Neural progenitor cell (in vitro differentiated cells): ENCODE results near the gene NIT1. TPM values are rescaled to one million over a fixed set of nuclear protein-coding genes. Genes with fewer than 3 reads are reported as not detected.

Source experiments
- DNase-seq: peaks from one replicate; pipeline ENCODE4 v3.0.0-alpha.2; 2016; ENCODE audit warnings: low spot score
- H2AFZ ChIP-seq: fragments of 200-600 bp; sonication (generic); replicated peaks from 2 replicates; pipeline ENCODE4 v1.6.1; 2016; ENCODE audit warnings: antibody characterized with exemption
- H3F3A ChIP-seq: fragments of 200-600 bp; sonication (generic); 2 replicates; pipeline ENCODE4 v1.6.1; 2016; ENCODE audit warnings: antibody characterized with exemption, low read depth
- H3K27ac ChIP-seq: fragments of 200-600 bp; sonication (generic); 2 replicates; pipeline ENCODE4 v1.5.1; 2016; ENCODE audit warnings: mild to moderate bottlenecking
- H3K27me3 ChIP-seq: fragments of 200-600 bp; sonication (generic); 2 replicates; pipeline ENCODE4 v1.6.1; 2016; ENCODE audit warnings: mild to moderate bottlenecking, moderate library complexity
- H3K36me3 ChIP-seq: fragments of 200-600 bp; sonication (generic); 2 replicates; pipeline ENCODE4 v1.5.1; 2016
- H3K4me1 ChIP-seq: fragments of 200-600 bp; sonication (generic); 2 replicates; pipeline ENCODE4 v1.6.1; 2016; ENCODE audit warnings: mixed run types
- H3K4me2 ChIP-seq: fragments of 200-600 bp; sonication (generic); 2 replicates; pipeline ENCODE4 v1.6.1; 2016
- H3K4me3 ChIP-seq: fragments of 200-600 bp; sonication (generic); 2 replicates; pipeline ENCODE4 v1.5.1; 2016
- H3K79me2 ChIP-seq: fragments of 200-600 bp; sonication (generic); 2 replicates; pipeline ENCODE4 v1.6.1; 2016; ENCODE audit warnings: low read depth
- H3K9ac ChIP-seq: fragments of 200-600 bp; sonication (generic); 2 replicates; pipeline ENCODE4 v1.6.1; 2016
- H3K9me3 ChIP-seq: fragments of 200-600 bp; sonication (generic); 2 replicates; pipeline ENCODE4 v1.5.1; 2016; ENCODE audit warnings: low read depth
- H4K20me1 ChIP-seq: fragments of 200-600 bp; sonication (generic); 2 replicates; pipeline ENCODE4 v1.6.1; 2016; ENCODE audit warnings: low read depth
- H3K27ac Mint-ChIP-seq: 3 replicates; pipeline ENCODE4 v1.8.0; 2021; ENCODE audit warnings: mixed read lengths
- H3K27me3 Mint-ChIP-seq: 2 replicates; pipeline ENCODE4 v1.8.0; 2022; ENCODE audit warnings: low read depth, mild to moderate bottlenecking, inconsistent platforms, moderate library complexity, mixed read lengths; ENCODE audit not compliant: insufficient read depth
- H3K36me3 Mint-ChIP-seq: 3 replicates; pipeline ENCODE4 v1.8.0; 2021; ENCODE audit warnings: mixed read lengths
- H3K4me1 Mint-ChIP-seq: 3 replicates; pipeline ENCODE4 v1.8.0; 2021; ENCODE audit warnings: mixed read lengths
- H3K4me3 Mint-ChIP-seq: 3 replicates; pipeline ENCODE4 v1.8.0; 2021; ENCODE audit warnings: mild to moderate bottlenecking, moderate library complexity, mixed read lengths
- H3K9me3 Mint-ChIP-seq: 3 replicates; pipeline ENCODE4 v1.8.0; 2020; ENCODE audit warnings: mixed read lengths
- EZH2 ChIP-seq: fragments of 200-600 bp; sonication (generic); IDR thresholded peaks from 2 replicates; pipeline ENCODE4 v1.6.1; 2017; ENCODE audit warnings: antibody characterized with exemption, mild to moderate bottlenecking, moderate library complexity
- EZH2phosphoT487 ChIP-seq: fragments of 200-600 bp; sonication (generic); IDR thresholded peaks from 2 replicates; pipeline ENCODE4 v1.6.1; 2017; ENCODE audit warnings: antibody characterized with exemption
- total RNA-seq: library from RNA; depleted of rRNA; stranded (reverse); fragments of >200 nt; gene quantifications from 2 replicates; pipeline ENCODE4 v1.2.3, GENCODE V29; 2015; ENCODE audit warnings: low replicate concordance
- TF ChIP-seq, protein P1 (sequence below): fragments of 200-600 bp; sonication (generic); IDR thresholded peaks from 2 replicates; pipeline ENCODE4 v1.5.1; 2017; ENCODE audit warnings: antibody characterized with exemption, mild to moderate bottlenecking

The NIT1 gene
- total RNA-seq, 1 donor from 2014 or later, result 39.5 TPM

DNA sequence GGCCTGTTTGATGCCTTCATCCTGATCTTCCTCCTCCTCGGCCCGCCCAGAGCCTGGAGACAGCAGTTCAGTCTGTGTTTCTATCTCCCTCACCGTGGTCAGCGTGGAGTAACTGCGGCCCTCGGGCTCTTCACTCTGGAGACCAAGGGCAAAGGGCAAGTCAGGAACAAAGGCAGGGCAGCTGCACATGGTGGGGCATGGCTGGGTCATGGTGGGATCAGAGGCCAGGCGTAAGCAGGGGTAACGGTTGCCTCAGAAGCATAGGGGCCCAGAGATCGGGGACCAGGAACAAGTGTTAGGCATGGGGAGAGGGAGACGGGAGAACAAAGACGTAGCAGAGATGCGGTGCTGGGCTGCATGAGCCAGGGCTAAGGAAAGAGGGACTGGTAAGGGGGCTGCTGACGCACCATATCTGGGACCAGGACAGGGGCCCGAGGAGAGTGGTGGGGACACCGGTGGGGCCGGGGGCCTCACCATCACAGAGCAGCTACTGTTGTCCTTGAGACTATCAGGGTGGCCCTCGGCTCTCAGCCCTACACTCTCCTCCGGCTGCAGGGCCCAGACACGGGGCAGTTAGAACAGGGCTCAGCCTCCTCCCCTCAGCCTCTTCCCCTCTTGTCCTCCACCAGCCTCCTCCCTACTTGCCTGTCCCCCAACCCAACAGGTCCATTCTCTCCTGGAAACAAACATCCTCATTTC lies 45.0 kb upstream of the NIT1 start:
- H3K27ac ChIP-seq, result no peak overlapping the region
- H3K4me2 ChIP-seq, result no peak overlapping the region
- H3F3A ChIP-seq, result no peaks in the 10 kb centered on the region
- DNase-seq, result no peak
- no peaks in the 10 kb centered on the region for H3K36me3 Mint-ChIP-seq
- no peaks in the 10 kb centered on the region for H3K9me3 ChIP-seq
- no peaks in the 10 kb centered on the region for H3K79me2 ChIP-seq
- peak overlapping the region; percentile 97 for H3K27ac Mint-ChIP-seq
- no peak overlapping the region for H3K9ac ChIP-seq
- H3K4me3 ChIP-seq, result no peak overlapping the region
- no peaks in the 10 kb centered on the region for H3K4me1 ChIP-seq
- no peak overlapping the region for H2AFZ ChIP-seq
- peaks cover 15% of the 10 kb centered on the region for H3K4me1 Mint-ChIP-seq
- H3K27me3 Mint-ChIP-seq, result peaks cover 2% of the 10 kb centered on the region
- no peaks in the 10 kb centered on the region for H3K36me3 ChIP-seq
- TF ChIP-seq, protein P1, sequence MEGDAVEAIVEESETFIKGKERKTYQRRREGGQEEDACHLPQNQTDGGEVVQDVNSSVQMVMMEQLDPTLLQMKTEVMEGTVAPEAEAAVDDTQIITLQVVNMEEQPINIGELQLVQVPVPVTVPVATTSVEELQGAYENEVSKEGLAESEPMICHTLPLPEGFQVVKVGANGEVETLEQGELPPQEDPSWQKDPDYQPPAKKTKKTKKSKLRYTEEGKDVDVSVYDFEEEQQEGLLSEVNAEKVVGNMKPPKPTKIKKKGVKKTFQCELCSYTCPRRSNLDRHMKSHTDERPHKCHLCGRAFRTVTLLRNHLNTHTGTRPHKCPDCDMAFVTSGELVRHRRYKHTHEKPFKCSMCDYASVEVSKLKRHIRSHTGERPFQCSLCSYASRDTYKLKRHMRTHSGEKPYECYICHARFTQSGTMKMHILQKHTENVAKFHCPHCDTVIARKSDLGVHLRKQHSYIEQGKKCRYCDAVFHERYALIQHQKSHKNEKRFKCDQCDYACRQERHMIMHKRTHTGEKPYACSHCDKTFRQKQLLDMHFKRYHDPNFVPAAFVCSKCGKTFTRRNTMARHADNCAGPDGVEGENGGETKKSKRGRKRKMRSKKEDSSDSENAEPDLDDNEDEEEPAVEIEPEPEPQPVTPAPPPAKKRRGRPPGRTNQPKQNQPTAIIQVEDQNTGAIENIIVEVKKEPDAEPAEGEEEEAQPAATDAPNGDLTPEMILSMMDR, result no peak
- TF ChIP-seq EZH2phosphoT487, result no peak
- TF ChIP-seq EZH2, result no peak
- no peaks in the 10 kb centered on the region for H3K27me3 ChIP-seq
- no peaks in the 10 kb centered on the region for H4K20me1 ChIP-seq
- H3K9me3 Mint-ChIP-seq, result no peaks in the 10 kb centered on the region
- peak overlapping the region; percentile 36 for H3K4me3 Mint-ChIP-seq

DNA sequence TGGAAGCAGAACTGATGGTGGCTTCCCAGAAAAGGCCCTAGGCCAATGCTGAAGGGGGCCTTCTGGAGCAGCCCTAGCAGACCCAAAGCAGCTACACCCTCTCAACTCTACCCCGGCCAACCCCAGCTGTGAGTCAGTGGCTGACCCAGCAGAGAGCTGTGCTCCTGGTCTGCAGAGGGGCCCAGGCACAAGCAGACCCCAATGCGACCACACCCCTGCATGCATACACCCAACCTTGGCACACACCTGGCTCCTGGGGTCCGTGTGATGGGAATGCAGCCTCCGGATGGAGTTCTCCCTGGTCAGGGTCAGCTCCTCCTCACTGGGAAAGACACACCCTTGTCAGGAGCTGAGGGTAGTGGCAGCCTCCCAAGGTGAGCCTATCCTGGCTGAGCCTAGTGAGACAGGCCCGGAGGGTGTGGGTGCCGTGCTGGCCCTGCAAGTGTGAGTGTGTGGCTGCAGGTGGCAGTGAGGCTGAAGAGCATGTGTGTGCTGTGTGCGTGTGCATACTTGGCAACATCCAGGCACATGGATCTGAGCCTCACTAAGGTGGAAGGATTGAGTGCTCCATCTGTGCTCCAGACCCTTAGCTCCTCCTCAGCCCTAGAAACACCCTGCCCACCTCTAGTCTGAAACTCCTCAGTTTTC lies 44.3 kb upstream of the NIT1 start:
- no peaks in the 10 kb centered on the region for H4K20me1 ChIP-seq
- H3K27ac Mint-ChIP-seq, result peak overlapping the region; percentile 23
- no peaks in the 10 kb centered on the region for H3K36me3 Mint-ChIP-seq

DNA sequence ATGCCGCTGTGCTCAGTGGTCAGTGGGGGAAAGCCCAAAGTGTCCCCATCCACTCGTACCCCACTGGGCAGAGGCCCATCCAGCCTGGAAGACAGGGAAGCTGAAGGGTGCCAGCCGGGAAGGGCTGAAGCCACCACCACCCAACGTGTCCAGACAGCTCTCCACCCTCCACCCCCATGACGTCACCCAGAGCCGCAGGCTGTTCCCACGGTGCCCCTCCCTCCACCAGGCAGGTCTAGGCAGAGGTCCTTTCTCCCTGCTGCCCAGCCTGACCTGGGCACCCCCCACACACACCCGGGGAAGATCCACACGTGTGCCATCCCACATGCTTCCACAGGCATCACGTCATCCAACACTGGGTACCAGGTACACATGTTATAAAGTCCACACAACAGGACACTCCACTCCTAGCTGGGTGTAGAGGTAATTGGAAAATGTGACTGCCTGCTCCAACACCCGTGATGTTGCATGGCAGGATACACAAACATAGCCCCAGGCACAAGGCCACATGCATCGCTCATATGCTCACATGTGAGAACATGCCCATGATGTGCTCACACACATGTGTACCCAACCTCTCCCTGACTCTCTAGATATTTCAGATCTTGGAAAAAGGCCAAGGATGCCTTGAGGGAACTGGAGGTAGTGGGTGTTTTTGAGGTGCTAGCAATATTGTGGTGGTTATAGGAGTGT lies 43.1 kb upstream of the NIT1 start:
- H3K4me3 Mint-ChIP-seq, result no peak overlapping the region
- H3K9ac ChIP-seq, result no peak overlapping the region
- H3K4me3 ChIP-seq, result no peak overlapping the region
- H3F3A ChIP-seq, result no peaks in the 10 kb centered on the region
- no peak for TF ChIP-seq EZH2
- TF ChIP-seq EZH2phosphoT487, result no peak
- TF ChIP-seq, protein P1, result no peak
- H3K4me2 ChIP-seq, result no peak overlapping the region
- H3K27ac Mint-ChIP-seq, result peak overlapping the region; percentile 43
- H3K27me3 ChIP-seq, result no peaks in the 10 kb centered on the region
- no peaks in the 10 kb centered on the region for H3K36me3 ChIP-seq
- H3K4me1 Mint-ChIP-seq, result peaks cover 15% of the 10 kb centered on the region
- no peak overlapping the region for H3K27ac ChIP-seq
- no peaks in the 10 kb centered on the region for H3K79me2 ChIP-seq
- H3K4me1 ChIP-seq, result no peaks in the 10 kb centered on the region
- DNase-seq, result no peak
- no peak overlapping the region for H2AFZ ChIP-seq
- H3K9me3 ChIP-seq, result no peaks in the 10 kb centered on the region
- no peaks in the 10 kb centered on the region for H4K20me1 ChIP-seq
- H3K27me3 Mint-ChIP-seq, result peaks cover 5% of the 10 kb centered on the region
- peaks cover 3% of the 10 kb centered on the region for H3K9me3 Mint-ChIP-seq
- H3K36me3 Mint-ChIP-seq, result no peaks in the 10 kb centered on the region

More for the DNA sequence above, 44.3 kb upstream of the NIT1 start:
- DNase-seq, result no peak
- H3K9me3 Mint-ChIP-seq, result no peaks in the 10 kb centered on the region
- Histone ChIP-seq H2AFZ (no peak overlapping the region), H3K27ac (no peak overlapping the region), H3K4me1 (no peaks in the 10 kb centered on the region), H3F3A (no peaks in the 10 kb centered on the region), H3K4me2 (no peak overlapping the region), H3K36me3 (no peaks in the 10 kb centered on the region), H3K4me3 (no peak overlapping the region), H3K9me3 (no peaks in the 10 kb centered on the region), H3K9ac (no peak overlapping the region), H3K79me2 (no peaks in the 10 kb centered on the region), H3K27me3 (no peaks in the 10 kb centered on the region)
- H3K4me3 Mint-ChIP-seq, result peak overlapping the region; percentile 36
- TF ChIP-seq EZH2phosphoT487, result no peak
- no peak for TF ChIP-seq EZH2
- TF ChIP-seq, protein P1, result no peak
- H3K27me3 Mint-ChIP-seq, result peaks cover 2% of the 10 kb centered on the region
- H3K4me1 Mint-ChIP-seq, result peaks cover 15% of the 10 kb centered on the region
